ENCODE data around the gene BMX. TPM values are rescaled to one million over a fixed set of nuclear protein-coding genes. Genes with fewer than 3 reads are reported as not detected.

BMX gene
- polyA plus RNA-seq, 1 experiment = not detected

- CTCF ChIA-PET = no interaction called here
- TF ChIP-seq, protein P1, sequence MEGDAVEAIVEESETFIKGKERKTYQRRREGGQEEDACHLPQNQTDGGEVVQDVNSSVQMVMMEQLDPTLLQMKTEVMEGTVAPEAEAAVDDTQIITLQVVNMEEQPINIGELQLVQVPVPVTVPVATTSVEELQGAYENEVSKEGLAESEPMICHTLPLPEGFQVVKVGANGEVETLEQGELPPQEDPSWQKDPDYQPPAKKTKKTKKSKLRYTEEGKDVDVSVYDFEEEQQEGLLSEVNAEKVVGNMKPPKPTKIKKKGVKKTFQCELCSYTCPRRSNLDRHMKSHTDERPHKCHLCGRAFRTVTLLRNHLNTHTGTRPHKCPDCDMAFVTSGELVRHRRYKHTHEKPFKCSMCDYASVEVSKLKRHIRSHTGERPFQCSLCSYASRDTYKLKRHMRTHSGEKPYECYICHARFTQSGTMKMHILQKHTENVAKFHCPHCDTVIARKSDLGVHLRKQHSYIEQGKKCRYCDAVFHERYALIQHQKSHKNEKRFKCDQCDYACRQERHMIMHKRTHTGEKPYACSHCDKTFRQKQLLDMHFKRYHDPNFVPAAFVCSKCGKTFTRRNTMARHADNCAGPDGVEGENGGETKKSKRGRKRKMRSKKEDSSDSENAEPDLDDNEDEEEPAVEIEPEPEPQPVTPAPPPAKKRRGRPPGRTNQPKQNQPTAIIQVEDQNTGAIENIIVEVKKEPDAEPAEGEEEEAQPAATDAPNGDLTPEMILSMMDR (IDR thresholded peaks at IDR 0.05; ENCODE audit: insufficient read depth, low read depth, low read length) = no peak
- DNase-seq (ENCODE audit: low read depth) = no peak
- Histone ChIP-seq H3K36me3 (ENCODE audit: control insufficient read depth, insufficient read depth, low read length) (no peaks in the 10 kb centered on the region), H3K27me3 (ENCODE audit: control insufficient read depth, insufficient read depth, low read length) (no peaks in the 10 kb centered on the region), H3K4me3 (ENCODE audit: low read depth, low read length) (no peak overlapping the region)
- POLR2A ChIA-PET = no interaction called here
Observed at GRCh38 chrX:15598026-15598425, 97.4 kb downstream of the BMX start.

DNA sequence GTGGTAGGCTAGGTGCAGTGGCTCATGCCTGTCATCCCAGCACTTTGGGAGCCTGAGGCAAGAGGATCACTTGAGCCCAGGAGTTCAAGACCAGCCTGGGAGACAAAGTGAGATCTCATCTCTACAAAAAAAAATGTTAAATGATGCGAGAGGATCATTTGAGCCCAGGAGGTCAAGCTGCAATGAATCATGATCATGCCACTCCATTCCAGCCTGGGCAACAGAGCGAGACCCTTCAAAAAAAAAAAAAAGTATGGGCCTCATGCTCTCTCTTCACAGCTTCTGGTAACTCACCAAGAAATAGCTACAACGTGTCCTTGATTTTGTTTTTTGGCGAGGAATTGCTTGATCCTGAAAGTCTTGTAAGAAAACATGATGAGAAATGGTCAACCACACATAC is 98.9 kb downstream of the BMX start:
- TF ChIP-seq, protein P1 (IDR thresholded peaks at IDR 0.05; ENCODE audit: insufficient read depth, low read depth, low read length) = no peak
- Histone ChIP-seq H3K4me3 (ENCODE audit: low read depth, low read length) (no peak overlapping the region), H3K36me3 (ENCODE audit: control insufficient read depth, insufficient read depth, low read length) (no peaks in the 10 kb centered on the region), H3K27me3 (ENCODE audit: control insufficient read depth, insufficient read depth, low read length) (no peaks in the 10 kb centered on the region)
- ChIA-PET CTCF (no interaction called here), POLR2A (no interaction called here)
- no peak for DNase-seq (ENCODE audit: low read depth)

- DNase-seq (ENCODE audit: low read depth) = no peak
- no peak overlapping the region for H3K4me3 ChIP-seq (ENCODE audit: low read depth, low read length)
- POLR2A ChIA-PET = no interaction called here
- H3K27me3 ChIP-seq (ENCODE audit: control insufficient read depth, insufficient read depth, low read length) = no peaks in the 10 kb centered on the region
- H3K36me3 ChIP-seq (ENCODE audit: control insufficient read depth, insufficient read depth, low read length) = no peaks in the 10 kb centered on the region
- CTCF ChIA-PET = no interaction called here
- TF ChIP-seq, protein P1 (IDR thresholded peaks at IDR 0.05; ENCODE audit: insufficient read depth, low read depth, low read length) = no peak
Observed at GRCh38 chrX:15600049-15600448, 99.4 kb downstream of the BMX start.

DNA sequence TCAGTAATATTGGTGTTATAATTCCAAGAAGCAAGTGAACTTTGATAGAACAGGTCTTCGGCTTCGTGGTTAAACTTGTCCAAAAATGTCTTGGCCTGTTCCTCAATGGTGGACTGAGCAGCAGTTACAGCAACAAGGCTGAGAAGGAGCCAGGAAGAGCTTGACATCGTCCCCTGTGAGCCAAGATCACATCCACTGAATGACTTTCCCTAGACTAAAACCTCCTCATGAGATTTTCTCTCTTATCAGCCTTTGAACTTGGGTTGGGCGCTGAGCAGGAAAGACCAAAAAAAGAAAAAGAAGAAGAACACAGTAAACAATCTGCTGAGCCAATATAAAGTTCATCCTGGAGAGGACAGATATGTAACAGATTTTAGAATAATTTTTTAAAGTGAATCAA is 100.1 kb downstream of the BMX start, which contains the start of gene ACE2:
TSS of gene ACE2 (minus strand) at position 216 of the 400 bp plus-strand sequence. CDS start at position 167, 49 bp downstream.
- Histone ChIP-seq H3K36me3 (ENCODE audit: control insufficient read depth, insufficient read depth, low read length) (no peaks in the 10 kb centered on the region), H3K27me3 (ENCODE audit: control insufficient read depth, insufficient read depth, low read length) (no peaks in the 10 kb centered on the region), H3K4me3 (ENCODE audit: low read depth, low read length) (no peak within 1 kb of the TSS)
- POLR2A ChIA-PET = no interaction called here
- CTCF ChIA-PET = no interaction called here
- DNase-seq (ENCODE audit: low read depth) = no peak
- TF ChIP-seq, protein P1 (IDR thresholded peaks at IDR 0.05; ENCODE audit: insufficient read depth, low read depth, low read length) = no peak

- Histone ChIP-seq H3K4me3 (ENCODE audit: low read depth, low read length) (no peak overlapping the region), H3K27me3 (ENCODE audit: control insufficient read depth, insufficient read depth, low read length) (no peaks in the 10 kb centered on the region), H3K36me3 (ENCODE audit: control insufficient read depth, insufficient read depth, low read length) (no peaks in the 10 kb centered on the region)
- ChIA-PET CTCF (interaction anchor here (0.6 kb wide), 1 partner anchor 13 kb away, joined by 3 read pairs; no protein-coding TSS in a partner anchor), POLR2A (no interaction called here)
- TF ChIP-seq, protein P1 (IDR thresholded peaks at IDR 0.05; ENCODE audit: insufficient read depth, low read depth, low read length) = no peak
- no peak for DNase-seq (ENCODE audit: low read depth)
Observed at GRCh38 chrX:15601932-15602331, 101.3 kb downstream of the BMX start.

All from BJ (cell line).